Raji (cell line): ENCODE results near the gene TCTA.

Experiments
- POLR2A ChIP-seq: IDR thresholded peaks from 2 replicates; pipeline ENCODE4 v1.6.1; 2011; ENCODE audit warnings: low read depth, low read length, control low read depth; ENCODE audit not compliant: insufficient read depth

The TCTA gene, protein sequence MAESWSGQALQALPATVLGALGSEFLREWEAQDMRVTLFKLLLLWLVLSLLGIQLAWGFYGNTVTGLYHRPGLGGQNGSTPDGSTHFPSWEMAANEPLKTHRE

DNA sequence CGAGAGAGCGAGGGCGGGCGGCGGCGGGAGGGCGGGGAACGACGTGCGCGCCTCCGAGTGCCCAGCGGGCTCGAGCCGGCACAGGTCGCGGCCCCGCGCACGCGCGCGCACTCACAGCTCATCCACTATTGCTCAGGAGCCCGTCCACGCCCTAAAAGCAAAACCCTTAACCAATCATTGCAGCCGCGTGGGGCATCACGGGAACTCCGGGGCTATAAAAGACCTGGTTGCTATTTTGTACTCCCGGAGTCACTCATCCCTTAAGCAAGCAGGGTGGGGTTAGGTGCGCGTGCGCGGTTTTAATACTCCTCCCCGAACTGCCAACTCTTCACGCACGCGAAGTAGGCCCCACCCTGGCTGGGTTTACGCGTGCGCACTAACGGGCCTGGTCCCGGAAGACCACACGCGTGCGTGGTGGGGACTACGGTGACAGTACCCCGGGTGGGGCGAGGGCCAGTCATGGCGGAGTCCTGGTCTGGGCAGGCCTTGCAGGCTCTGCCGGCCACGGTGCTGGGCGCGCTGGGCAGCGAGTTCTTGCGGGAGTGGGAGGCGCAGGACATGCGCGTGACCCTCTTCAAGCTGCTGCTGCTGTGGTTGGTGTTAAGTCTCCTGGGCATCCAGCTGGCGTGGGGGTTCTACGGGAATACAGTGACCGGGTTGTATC is at the start of gene TCTA, which contains the start of gene RHOA:
TCTA (plus strand) TSS at position 456 of the 664 bp plus-strand sequence; CDS start at position 460, 4 bp downstream.
RHOA (minus strand) TSS at position 9 of the 664 bp plus-strand sequence. CDS start 36,387 bp downstream, outside the sequence.
- peak; percentile 100 for TF ChIP-seq POLR2A

DNA sequence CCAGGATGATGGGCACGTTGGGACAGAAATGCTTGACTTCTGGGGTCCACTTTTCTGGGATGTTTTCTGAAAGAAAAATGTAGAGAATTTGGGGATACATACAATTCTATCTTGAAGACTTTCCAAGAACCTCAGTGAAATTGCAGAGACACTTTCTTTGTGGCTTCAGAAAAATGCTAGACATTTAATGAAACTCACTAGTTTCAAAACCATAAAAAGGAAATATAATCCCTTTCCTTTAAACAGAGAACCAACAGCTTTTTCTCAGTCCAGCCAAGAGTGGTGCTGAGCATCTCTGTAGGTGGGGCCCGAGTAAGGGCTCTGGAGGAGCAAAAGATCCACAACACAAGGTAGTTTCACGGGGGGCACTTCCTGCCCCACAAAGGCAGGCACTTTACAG is 49.7 kb upstream of the TCTA start:
- TF ChIP-seq POLR2A, result no peak

DNA sequence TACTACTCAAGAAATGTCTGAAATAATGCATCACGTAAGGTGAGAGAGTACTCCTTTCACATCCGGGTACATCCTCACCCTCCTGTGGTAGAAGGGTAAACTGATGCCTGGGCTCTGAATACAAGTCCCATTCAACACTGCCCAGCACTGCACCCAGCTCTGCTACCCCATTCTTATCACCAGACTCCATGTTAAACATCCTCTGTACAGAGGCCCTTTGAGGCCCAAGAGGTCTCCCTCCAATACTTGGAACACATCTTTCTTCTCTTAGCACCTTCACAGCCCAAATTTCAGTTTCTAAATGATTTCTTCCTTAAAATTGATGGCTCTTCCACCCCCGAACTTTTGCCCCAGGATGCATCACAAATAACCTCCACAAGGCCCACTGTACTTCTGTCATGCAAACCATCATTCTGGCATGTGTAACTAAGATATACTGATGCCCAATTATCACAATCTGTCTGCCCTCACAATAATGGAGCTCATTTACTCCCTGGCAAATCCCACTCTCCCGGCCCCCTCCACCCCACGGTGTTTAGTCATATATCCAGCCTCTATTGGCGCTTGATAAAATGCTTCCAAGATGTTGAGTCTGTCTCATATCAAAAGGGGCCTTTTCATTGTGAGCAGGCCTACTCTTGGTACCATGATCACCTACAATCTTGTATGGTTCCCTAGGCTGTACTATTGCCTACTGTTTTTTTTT is 41.5 kb upstream of the TCTA start:
- no peak for TF ChIP-seq POLR2A

GRCh38 chr3:49371946-49372345 is 40.3 kb upstream of the TCTA start:
- no peak for TF ChIP-seq POLR2A

GRCh38 chr3:49377483-49377882 is 34.7 kb upstream of the TCTA start:
- no peak for TF ChIP-seq POLR2A

GRCh38 chr3:49378249-49378895 is 33.9 kb upstream of the TCTA start:
- no peak for TF ChIP-seq POLR2A

DNA sequence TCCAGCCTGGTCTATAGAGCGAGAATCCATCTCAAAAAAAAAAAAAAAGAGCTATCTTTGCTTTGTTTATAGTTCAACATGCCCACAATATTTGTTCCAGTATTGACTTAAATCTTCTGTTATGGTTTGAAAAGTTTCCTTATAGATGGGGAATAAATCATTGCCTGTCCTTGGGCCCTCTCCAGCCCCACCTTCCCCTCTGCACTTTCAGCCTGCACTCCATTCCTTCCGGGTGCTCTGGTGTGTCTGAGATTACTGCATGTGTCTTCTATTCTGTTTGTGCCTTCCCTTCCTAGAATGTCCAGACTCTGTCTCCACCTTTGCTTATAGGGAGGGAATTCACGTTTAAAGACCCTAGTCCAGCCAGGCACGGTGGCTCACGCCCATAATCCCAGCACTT is 28.8 kb upstream of the TCTA start:
- no peak for TF ChIP-seq POLR2A

DNA sequence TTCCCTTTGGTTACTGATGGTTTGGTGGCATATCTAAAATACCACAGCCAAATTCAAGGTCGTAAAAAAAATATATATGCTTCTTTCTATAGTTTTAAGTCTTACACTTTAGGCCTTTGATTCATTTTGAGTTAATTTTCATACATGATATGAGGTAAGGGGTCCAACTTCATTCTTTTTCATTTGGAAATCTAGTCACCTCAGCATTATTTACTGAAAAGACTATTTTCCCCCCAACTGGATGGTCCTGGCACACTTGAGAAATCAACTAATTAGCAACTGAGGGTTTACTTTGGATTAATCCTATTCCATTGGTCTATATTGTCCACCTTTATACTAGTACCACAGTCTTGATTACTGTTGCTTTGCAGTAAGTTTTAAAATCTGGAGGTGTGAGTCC is 26.6 kb upstream of the TCTA start:
- no peak for TF ChIP-seq POLR2A

GRCh38 chr3:49386056-49386756 is 26.0 kb upstream of the TCTA start:
- no peak for TF ChIP-seq POLR2A

- TF ChIP-seq POLR2A, result no peak
Measured at GRCh38 chr3:49387721-49388120, 24.5 kb upstream of the TCTA start.

GRCh38 chr3:49388289-49388820 is 23.9 kb upstream of the TCTA start:
- no peak for TF ChIP-seq POLR2A

DNA sequence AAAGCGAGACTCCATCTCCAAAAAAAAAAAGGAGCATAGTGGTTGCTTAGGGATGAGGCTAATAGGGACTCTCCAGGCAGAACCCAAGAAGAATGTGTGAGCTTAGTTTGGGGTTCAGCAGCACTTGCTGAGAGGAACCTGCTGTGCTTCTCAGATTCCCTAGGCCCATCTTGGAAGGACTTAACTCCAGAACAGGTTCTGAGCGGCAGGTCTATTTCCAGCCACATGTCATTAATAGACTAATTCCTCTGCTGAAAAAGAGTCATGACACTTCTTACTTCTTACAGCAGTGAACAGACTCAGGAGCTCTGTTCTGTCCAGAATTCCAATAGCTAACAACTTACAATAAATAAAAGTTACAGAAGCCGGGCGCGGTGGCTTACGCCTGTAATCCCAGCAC is 22.9 kb upstream of the TCTA start:
- TF ChIP-seq POLR2A, result no peak

DNA sequence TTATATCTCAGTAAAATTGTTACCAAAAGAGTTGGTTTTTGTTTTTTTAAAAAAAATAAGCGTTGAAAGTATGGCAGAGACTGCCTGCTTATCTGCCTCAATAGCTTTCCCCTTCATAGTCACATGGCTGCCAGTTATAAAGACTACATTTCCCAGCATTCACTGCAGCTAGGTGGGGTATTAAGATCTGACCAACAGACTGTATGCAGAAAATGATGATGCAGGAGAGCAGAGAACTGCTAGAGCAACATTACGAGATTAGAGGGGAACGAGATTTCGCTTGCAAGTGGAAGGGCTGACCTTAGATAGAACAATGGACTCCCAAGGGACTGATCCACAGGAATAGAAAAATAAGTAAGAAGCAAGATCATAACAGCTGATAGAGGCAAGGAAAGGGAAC is 14.8 kb upstream of the TCTA start:
- TF ChIP-seq POLR2A, result no peak

GRCh38 chr3:49399461-49399860 is 12.8 kb upstream of the TCTA start:
- TF ChIP-seq POLR2A, result no peak

- no peak for TF ChIP-seq POLR2A
Measured at GRCh38 chr3:49401766-49402165, 10.5 kb upstream of the TCTA start.
